Measurements from ENCODE around the gene PIR. TPM values are rescaled to one million over a fixed set of nuclear protein-coding genes. Genes with fewer than 3 reads are reported as not detected.

PIR gene
- 1 to 10 TPM; 6.2 to 9.2 TPM for total RNA-seq

DNA sequence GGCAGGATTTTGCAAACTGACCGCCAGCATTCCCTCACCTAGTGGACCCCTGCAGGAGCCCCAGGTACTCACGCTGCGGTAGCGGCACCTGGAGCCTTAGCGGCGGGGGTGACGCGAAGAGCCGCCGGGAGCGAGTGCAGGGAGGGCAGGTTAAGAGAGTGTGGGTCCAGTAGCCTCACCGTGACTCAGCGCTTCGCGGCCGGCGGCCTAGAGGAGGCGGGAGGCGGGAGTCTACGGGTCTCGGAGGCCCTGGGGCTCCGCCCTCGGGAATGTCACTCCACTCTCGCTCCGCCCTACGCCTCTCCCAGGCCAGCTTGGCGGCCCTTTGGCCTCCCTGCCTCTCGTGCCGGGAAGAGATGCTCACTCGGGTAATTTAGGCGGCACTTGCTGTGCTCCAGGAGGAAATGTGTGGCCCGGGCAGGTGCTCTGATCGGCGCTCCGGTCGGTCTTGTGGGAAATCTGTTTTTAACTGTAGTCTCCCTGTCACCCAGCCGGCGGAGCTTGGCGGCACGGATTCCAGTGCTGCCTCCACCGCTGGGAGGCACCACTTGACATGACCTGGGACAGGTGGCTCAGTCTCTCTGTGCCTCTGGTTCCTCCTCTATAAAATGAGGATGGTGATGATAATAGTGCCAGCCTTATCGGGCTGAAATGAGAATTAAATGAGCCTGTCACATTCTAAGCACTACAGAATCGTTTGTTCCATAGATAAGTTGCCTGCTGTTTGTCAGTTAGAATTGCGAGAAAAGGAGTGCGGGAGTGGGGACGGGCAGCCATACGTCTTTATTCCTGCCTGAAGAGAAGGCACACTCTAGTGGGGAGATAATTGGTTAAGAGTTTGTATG lies at the start of gene PIR:
PIR (minus strand) TSS at position 216 of the 845 bp plus-strand sequence. CDS start 2,076 bp downstream, outside the sequence.
- DNase-seq: peak; percentile 75
- CTCF ChIA-PET: interaction anchor here (0.7 to 2.0 kb wide), 7 partner anchors 12 to 151 kb away, joined by 3 to 10 read pairs (median 3); no protein-coding TSS in a partner anchor
- Mint-ChIP-seq H3K27me3 (ENCODE audit: low read depth) (no peaks in the 10 kb centered on the region), H3K4me1 (ENCODE audit: low read depth) (peaks cover 6% of the 10 kb centered on the region), H3K36me3 (ENCODE audit: low read depth) (no peaks in the 10 kb centered on the region), H3K4me3 (peak within 1 kb of the TSS; percentile 83), H3K9me3 (no peaks in the 10 kb centered on the region), H3K27ac (peak within 1 kb of the TSS; percentile 68)
- intact Hi-C loops (cut with micrococcal nuclease): loop anchor here (1.0 to 10.0 kb wide), 9 partner anchors 22 to 1201 kb away; partner anchors contain the start of genes AP1S2, PIGA and ZRSR2

DNA sequence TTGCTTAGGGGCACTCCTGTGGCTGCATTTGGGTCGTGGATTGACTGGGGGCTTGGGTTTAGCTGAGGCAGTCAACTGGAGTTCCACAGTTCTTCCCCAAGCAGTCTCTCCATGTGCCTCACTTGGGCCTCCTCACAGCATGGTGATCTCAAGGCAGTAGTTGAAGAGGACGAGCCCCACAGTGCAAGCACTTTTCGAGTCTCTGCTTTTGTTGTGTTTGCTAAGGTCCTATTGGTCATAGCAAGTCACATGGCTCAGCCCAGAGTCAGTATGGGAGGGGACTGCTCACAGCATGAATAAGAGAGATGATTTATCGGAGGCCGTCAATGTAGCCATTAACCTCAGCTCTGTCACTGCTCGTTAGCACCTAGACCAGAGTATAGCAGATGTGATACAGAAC lies 37.2 kb upstream of the PIR start:
- Mint-ChIP-seq H3K4me3 (no peak overlapping the region), H3K4me1 (ENCODE audit: low read depth) (no peaks in the 10 kb centered on the region), H3K36me3 (ENCODE audit: low read depth) (no peaks in the 10 kb centered on the region), H3K27me3 (ENCODE audit: low read depth) (no peaks in the 10 kb centered on the region), H3K9me3 (no peaks in the 10 kb centered on the region), H3K27ac (no peak overlapping the region)
- DNase-seq: no peak
- CTCF ChIA-PET: no interaction called here
- intact Hi-C loops (cut with micrococcal nuclease): no loop called here

DNA sequence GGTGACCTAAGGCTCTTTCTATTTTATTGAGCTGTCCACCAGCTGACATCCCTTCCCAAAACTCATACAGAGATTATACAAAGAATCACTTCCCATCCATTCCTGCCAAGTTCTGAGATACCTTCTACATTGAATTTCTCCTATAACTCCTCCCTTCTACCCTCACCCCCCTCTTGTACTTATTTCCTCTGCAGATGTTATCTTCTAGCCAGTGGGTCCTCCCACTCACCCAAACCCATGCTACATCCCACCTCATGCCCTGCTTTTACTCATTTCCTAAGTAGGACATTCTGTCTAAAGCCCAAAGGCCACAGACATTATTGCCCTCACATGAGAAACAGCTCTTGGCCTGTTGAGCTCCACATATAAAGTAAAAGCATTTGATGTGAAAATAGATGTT lies 36.0 kb upstream of the PIR start:
- H3K4me3 Mint-ChIP-seq: no peak overlapping the region
- H3K27ac Mint-ChIP-seq: no peak overlapping the region
- intact Hi-C loops (cut with micrococcal nuclease): no loop called here
- no peaks in the 10 kb centered on the region for H3K27me3 Mint-ChIP-seq (ENCODE audit: low read depth)
- H3K4me1 Mint-ChIP-seq (ENCODE audit: low read depth): no peaks in the 10 kb centered on the region
- no peak for DNase-seq
- no peaks in the 10 kb centered on the region for H3K9me3 Mint-ChIP-seq
- H3K36me3 Mint-ChIP-seq (ENCODE audit: low read depth): no peaks in the 10 kb centered on the region
- CTCF ChIA-PET: no interaction called here

DNA sequence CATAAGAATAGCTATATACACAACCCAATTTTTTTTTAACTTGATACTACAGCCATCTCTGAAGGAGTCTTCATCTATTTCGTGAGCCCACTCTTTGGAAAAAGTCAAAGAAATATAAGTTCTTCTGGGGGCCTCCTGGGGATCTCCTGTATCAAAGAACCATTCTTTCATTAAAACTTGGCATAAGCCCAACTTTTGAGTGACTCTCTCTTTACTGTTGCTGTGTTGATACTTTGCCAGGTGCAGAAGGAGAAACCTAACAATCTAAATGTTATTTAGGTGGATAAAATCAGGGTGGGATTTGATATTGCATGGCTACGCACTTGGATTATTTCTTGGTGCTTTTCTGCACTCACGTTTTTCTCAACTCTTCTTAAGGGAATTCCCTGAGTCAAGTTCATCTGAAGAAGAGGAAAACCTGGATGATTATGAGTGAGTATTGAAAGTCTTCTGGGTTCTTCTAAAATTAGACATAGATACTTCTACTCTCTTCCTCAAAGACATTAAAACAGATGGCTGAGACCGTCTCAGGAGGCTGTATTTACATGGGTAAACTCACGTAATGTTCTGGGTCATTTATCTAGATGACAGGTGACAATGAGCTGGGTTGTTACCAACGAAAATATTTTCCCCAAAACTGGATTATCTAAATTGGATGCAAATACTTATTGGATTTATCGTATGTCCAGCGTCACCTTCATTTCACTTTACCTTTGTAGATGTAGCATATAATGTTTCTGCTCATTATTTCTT lies 32.7 kb upstream of the PIR start:
- no peak overlapping the region for H3K27ac Mint-ChIP-seq
- no peak overlapping the region for H3K4me3 Mint-ChIP-seq
- H3K4me1 Mint-ChIP-seq (ENCODE audit: low read depth): no peaks in the 10 kb centered on the region
- H3K36me3 Mint-ChIP-seq (ENCODE audit: low read depth): no peaks in the 10 kb centered on the region
- H3K27me3 Mint-ChIP-seq (ENCODE audit: low read depth): peaks cover 7% of the 10 kb centered on the region
- intact Hi-C loops (cut with micrococcal nuclease): no loop called here
- no peaks in the 10 kb centered on the region for H3K9me3 Mint-ChIP-seq
- no peak for DNase-seq
- CTCF ChIA-PET: no interaction called here

DNA sequence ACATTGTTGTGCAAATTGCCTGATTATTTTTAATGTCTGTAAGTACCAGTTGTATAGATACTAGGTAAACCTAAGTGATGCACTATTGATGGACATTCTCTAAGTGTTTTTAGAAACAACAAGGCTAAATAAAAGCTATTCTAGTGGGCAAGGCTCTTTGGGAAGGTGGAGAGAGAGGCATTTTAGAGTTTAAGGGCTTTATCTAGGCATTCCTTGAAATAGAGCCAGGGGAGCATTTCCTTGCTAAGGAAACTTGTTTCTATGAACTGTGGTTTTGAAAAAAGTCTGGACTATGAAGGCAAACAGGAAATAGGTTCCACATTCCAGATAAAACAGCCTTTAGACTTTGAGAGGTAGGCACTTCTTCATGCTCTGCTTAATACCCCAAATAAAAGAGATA lies 31.3 kb upstream of the PIR start:
- DNase-seq: no peak
- H3K27me3 Mint-ChIP-seq (ENCODE audit: low read depth): peaks cover 7% of the 10 kb centered on the region
- H3K9me3 Mint-ChIP-seq: no peaks in the 10 kb centered on the region
- H3K27ac Mint-ChIP-seq: no peak overlapping the region
- H3K4me3 Mint-ChIP-seq: no peak overlapping the region
- intact Hi-C loops (cut with micrococcal nuclease): no loop called here
- CTCF ChIA-PET: no interaction called here
- H3K4me1 Mint-ChIP-seq (ENCODE audit: low read depth): no peaks in the 10 kb centered on the region
- H3K36me3 Mint-ChIP-seq (ENCODE audit: low read depth): no peaks in the 10 kb centered on the region

DNA sequence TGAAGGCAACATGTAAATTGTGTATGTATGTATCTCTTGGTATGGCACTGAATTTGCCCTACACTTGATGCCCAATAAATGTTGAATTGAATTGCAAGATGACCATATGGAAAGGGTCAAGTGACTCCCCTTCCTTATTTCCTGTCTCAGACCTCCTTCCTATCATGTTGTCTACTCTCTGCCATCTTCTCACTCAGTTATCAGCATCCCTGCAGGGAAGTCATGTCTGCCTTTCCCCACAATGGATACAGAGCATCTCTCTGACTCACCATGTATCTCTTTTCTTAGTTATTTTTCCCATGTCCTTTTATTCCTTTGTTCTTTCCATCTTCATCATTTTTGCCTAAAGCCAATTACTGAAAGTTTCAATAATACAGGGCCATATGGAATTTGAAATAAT lies 30.0 kb upstream of the PIR start:
- CTCF ChIA-PET: no interaction called here
- intact Hi-C loops (cut with micrococcal nuclease): no loop called here
- Mint-ChIP-seq H3K27ac (no peak overlapping the region), H3K27me3 (ENCODE audit: low read depth) (peaks cover 7% of the 10 kb centered on the region), H3K4me3 (no peak overlapping the region), H3K36me3 (ENCODE audit: low read depth) (no peaks in the 10 kb centered on the region), H3K4me1 (ENCODE audit: low read depth) (no peaks in the 10 kb centered on the region), H3K9me3 (no peaks in the 10 kb centered on the region)
- no peak for DNase-seq

DNA sequence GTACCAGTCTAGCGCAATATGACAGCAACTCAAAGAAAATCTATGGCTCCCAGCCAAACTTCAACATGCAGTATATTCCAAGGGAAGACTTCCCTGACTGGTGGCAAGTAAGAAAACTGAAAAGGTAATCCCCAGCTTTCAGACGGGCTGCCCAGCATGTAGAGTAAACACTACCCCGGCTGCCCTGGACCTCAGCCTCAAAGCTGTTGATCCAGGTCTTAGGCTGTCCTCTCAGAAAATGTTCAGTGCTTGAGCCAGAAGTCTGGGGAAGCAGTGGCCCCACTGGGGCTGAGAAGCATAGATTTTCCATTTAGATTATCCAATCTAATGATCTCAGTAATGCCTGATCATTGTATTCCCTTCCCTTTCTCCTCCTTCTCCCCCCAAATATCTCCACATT lies 29.3 kb upstream of the PIR start:
- CTCF ChIA-PET: no interaction called here
- no peak overlapping the region for H3K4me3 Mint-ChIP-seq
- intact Hi-C loops (cut with micrococcal nuclease): no loop called here

DNA sequence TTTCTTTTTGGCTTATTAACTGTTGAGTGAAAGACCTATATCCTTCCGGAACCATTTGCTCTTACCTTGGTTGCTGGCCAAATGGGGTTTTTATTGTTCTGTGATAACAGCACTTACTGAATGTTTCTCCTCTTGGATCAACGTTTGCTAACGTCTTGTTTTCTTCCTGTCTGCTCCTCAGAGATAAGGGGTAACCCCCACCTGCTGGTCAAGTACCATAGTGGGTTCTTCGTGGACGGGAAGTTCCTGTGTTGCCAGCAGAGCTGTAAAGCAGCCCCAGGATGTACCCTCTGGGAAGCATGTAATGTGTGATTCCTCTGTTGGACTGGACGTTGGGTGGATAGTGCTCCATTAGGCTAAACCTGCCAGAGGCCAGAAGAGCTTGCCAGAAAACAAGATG lies 22.8 kb upstream of the PIR start:
- Mint-ChIP-seq H3K36me3 (ENCODE audit: low read depth) (no peaks in the 10 kb centered on the region), H3K27me3 (ENCODE audit: low read depth) (no peaks in the 10 kb centered on the region), H3K27ac (no peak overlapping the region), H3K4me3 (no peak overlapping the region), H3K9me3 (no peaks in the 10 kb centered on the region), H3K4me1 (ENCODE audit: low read depth) (no peaks in the 10 kb centered on the region)
- no peak for DNase-seq
- CTCF ChIA-PET: no interaction called here
- intact Hi-C loops (cut with micrococcal nuclease): no loop called here

More for the DNA sequence above, 29.3 kb upstream of the PIR start:
- Mint-ChIP-seq H3K36me3 (ENCODE audit: low read depth) (no peaks in the 10 kb centered on the region), H3K27me3 (ENCODE audit: low read depth) (peaks cover 7% of the 10 kb centered on the region), H3K9me3 (no peaks in the 10 kb centered on the region), H3K4me1 (ENCODE audit: low read depth) (no peaks in the 10 kb centered on the region), H3K27ac (no peak overlapping the region)
- DNase-seq: no peak

DNA sequence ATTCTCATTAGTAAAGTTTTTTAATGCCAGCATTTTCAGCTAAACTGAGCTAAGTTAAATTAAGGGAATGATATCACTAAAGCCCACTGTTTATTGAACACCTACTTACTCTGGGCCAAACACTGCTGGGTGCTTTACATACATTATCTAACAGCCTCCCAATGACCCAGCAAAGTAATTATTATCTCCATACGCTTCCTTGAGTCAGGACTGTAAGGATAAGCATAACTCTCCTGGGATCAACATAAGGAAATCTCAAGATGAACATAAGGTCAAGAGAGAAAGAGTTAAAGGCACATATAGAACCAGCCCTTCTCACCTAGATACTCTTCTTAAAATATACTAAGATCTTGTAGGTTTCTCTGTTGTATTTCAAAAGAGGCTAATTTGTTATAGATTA lies 21.1 kb upstream of the PIR start:
- Mint-ChIP-seq H3K4me1 (ENCODE audit: low read depth) (no peaks in the 10 kb centered on the region), H3K9me3 (no peaks in the 10 kb centered on the region)

DNA sequence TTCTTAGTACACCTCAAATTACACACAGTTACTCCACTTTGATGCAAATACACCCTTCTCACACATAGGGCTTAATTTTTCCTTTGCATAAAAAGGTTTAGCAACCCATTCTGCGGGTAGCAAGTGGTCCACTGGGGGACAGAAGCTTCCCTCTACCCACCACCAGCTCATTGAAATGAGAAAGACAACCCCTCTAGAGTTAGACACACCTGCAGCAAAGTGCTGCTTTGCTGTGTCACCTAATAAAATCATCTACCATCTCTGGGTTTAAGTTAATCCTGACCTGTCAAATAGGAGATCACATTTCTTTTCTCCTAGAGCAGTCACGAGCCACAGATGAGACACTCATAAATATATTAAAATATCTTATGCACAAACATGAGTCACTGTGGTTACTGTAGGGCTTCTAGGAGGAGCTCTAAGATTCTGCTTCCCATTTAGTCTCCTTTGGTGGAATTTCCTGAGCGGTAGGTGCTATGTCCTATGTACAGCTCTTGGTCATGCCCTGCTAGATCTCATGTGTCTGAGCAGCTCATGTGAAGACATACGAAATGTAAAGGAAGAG lies 19.4 kb upstream of the PIR start:
- Mint-ChIP-seq H3K9me3 (no peaks in the 10 kb centered on the region), H3K27ac (no peak overlapping the region), H3K4me3 (no peak overlapping the region), H3K4me1 (ENCODE audit: low read depth) (no peaks in the 10 kb centered on the region), H3K36me3 (ENCODE audit: low read depth) (no peaks in the 10 kb centered on the region), H3K27me3 (ENCODE audit: low read depth) (no peaks in the 10 kb centered on the region)
- no peak for DNase-seq
- intact Hi-C loops (cut with micrococcal nuclease): no loop called here
- CTCF ChIA-PET: no interaction called here

More for the DNA sequence above, 21.1 kb upstream of the PIR start:
- H3K27ac Mint-ChIP-seq: no peak overlapping the region
- DNase-seq: no peak
- H3K36me3 Mint-ChIP-seq (ENCODE audit: low read depth): no peaks in the 10 kb centered on the region
- H3K27me3 Mint-ChIP-seq (ENCODE audit: low read depth): no peaks in the 10 kb centered on the region
- no peak overlapping the region for H3K4me3 Mint-ChIP-seq
- CTCF ChIA-PET: no interaction called here
- intact Hi-C loops (cut with micrococcal nuclease): no loop called here

DNA sequence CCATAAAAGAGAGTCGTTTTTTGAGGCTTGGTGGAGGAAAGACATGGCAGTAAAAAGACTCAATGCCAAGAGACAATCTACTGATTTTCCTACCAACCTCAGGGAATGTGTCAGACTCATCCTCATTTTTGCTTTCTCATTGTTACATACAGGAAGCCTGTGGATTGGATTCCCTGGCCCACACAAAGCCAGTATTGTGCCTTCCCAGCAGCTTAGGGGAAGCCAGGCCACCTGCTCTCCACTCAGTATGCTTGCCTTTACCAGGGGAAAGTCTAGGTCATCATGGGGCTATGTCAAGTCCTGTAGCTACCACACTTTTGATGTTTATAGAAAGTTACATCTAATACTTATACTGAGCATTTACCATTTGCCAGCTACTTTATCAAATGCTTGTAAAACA lies 18.4 kb upstream of the PIR start:
- Mint-ChIP-seq H3K4me1 (ENCODE audit: low read depth) (no peaks in the 10 kb centered on the region), H3K4me3 (no peak overlapping the region), H3K27me3 (ENCODE audit: low read depth) (no peaks in the 10 kb centered on the region), H3K36me3 (ENCODE audit: low read depth) (no peaks in the 10 kb centered on the region), H3K9me3 (no peaks in the 10 kb centered on the region), H3K27ac (no peak overlapping the region)
- CTCF ChIA-PET: no interaction called here
- intact Hi-C loops (cut with micrococcal nuclease): no loop called here
- no peak for DNase-seq

DNA sequence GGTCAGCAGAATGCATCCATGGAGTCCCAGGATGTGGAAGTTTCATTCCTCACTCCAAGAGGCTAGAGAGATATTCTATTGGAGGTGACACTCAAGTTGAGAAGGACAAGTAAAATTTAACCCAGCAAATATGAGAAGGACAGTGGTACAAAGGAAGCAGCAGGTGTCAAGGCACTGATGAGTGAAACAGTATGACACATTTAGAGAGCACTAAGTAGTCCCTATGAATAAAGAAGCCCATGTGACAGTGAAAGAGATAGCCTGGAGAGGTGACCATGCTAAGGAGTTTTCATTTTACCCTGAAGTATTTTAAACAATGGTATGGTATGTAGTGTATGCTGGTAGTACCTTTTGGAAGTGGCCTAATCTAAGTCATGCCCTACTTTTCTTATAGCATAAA lies 16.7 kb upstream of the PIR start:
- no peaks in the 10 kb centered on the region for H3K36me3 Mint-ChIP-seq (ENCODE audit: low read depth)
- no peaks in the 10 kb centered on the region for H3K4me1 Mint-ChIP-seq (ENCODE audit: low read depth)
- H3K27me3 Mint-ChIP-seq (ENCODE audit: low read depth): no peaks in the 10 kb centered on the region
- no peaks in the 10 kb centered on the region for H3K9me3 Mint-ChIP-seq
- H3K4me3 Mint-ChIP-seq: no peak overlapping the region
- DNase-seq: no peak
- intact Hi-C loops (cut with micrococcal nuclease): no loop called here
- CTCF ChIA-PET: no interaction called here
- no peak overlapping the region for H3K27ac Mint-ChIP-seq

DNA sequence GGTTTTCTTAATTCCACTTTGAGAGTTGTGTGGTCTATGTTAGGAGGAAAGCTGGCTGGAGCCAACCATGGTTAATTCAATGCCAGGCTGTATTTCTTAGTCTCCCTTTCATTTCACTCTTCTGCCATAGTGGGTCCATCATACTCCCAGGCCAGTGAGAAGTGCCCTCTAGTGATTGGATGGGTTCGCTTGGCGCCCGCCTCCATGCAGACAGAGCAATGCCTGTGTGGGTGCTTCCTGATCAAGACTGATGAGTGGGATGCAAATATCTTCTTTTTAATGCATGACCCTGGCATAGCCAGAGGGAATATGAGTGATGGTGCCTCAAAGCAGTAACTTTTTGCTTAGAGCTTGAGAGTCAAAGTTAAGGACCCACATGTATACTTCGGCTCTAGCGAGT lies 13.9 kb upstream of the PIR start:
- intact Hi-C loops (cut with micrococcal nuclease): no loop called here
- no peak for DNase-seq
- no peak overlapping the region for H3K4me3 Mint-ChIP-seq
- no peaks in the 10 kb centered on the region for H3K27me3 Mint-ChIP-seq (ENCODE audit: low read depth)
- no peak overlapping the region for H3K27ac Mint-ChIP-seq
- CTCF ChIA-PET: no interaction called here
- no peaks in the 10 kb centered on the region for H3K36me3 Mint-ChIP-seq (ENCODE audit: low read depth)
- H3K9me3 Mint-ChIP-seq: no peaks in the 10 kb centered on the region
- no peaks in the 10 kb centered on the region for H3K4me1 Mint-ChIP-seq (ENCODE audit: low read depth)

Data from activated naive CD4-positive, alpha-beta T cell treated with anti-CD3 and anti-CD28 coated beads for 36 hours (primary cell).